Measurements from ENCODE around the gene TLN1. TPM values are rescaled to one million over a fixed set of nuclear protein-coding genes. Genes with fewer than 3 reads are reported as not detected.

Gene TLN1
- total RNA-seq, 5 donors from 2014 or later (not counting 1 experiment from before 2014, with no cell fraction given): 229 to 366 (median 294) TPM

DNA sequence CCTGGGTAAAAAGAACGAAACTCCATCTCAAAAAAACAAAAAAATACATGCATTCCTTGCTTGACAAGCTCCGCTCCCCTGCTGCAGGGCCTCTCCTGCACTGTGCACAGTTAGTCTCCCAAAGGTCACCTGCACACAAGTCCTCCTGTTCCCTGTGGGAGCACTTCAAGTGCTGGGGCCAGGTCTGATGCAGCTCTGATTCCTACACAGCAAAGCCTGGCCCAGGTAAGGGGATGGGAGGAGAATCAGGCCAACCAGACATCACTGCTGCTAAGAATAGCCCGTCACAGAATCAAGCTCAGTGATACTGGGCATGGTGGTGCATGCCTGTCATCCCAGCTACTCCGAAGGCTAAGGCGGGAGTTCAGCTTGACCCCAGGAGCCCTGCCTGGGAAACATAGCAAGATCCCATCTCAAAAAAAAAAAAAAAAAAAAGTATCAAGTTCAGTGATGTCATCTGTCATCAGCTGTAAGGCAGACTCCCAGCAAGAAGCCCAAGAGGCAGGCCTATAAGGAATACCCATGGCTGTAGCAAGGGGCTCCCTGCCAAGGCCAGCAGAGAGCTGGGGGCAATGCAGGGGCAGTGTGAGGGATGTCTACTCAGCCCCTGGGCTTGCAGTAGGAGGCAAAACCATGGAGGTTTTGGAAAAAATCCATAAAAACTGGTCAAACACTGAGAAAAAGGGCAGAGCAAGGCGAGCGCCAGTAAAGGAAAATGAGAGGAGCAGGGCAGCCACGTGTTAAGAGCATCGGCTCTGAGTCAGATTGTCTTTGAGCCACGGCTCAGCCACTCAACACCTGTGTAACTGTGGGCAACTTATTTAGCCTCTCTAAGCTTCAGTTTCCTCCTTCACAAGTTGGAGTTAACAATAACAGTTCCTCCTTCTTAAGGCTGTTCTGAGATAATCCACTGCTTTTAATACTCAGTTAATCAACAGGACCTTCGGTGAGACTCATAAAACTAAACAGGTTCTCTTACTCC lies 45.5 kb downstream of the TLN1 start:
- H3K4me1 Mint-ChIP-seq: peaks cover 17 to 21% (median 21%) of the 10 kb centered on the region in 3 donors
- Histone ChIP-seq H3K4me1 (ENCODE audit: control insufficient read depth in 1 of 2, extremely low read depth in 1 of 2, insufficient read depth in 2 of 2, low read length in 2 of 2) (peaks cover 2 to 24% of the 10 kb centered on the region in 2 experiments), H3K9me3 (no peaks in the 10 kb centered on the region), H3K27ac (ENCODE audit: low read length) (no peak overlapping the region), H3K36me3 (ENCODE audit: control insufficient read depth in 2 of 2, extremely low read depth in 1 of 2, insufficient read depth in 1 of 2, low read length in 1 of 2) (no peaks in the 10 kb centered on the region), H3K27me3 (replicated peaks in 1 of 2; ENCODE audit: control insufficient read depth in 2 of 2, extremely low read depth in 1 of 2, insufficient read depth in 2 of 2, low read length in 1 of 2) (no peaks in the 10 kb centered on the region), H3K4me3 (ENCODE audit: control insufficient read depth in 1 of 2, extremely low read depth in 1 of 2, low read length in 1 of 2) (no peak overlapping the region)
- ChIA-PET CTCF (interaction anchor here (0.6 to 2.4 kb wide), 4 partner anchors 9 to 1555 kb away, joined by 3 to 6 read pairs (median 6); no protein-coding TSS in a partner anchor), POLR2A (no interaction called here)
- H3K27me3 Mint-ChIP-seq: no peaks in the 10 kb centered on the region
- DNase-seq: no peak
- H3K36me3 Mint-ChIP-seq: peaks cover 3% of the 10 kb centered on the region
- H3K4me3 Mint-ChIP-seq: no peak overlapping the region
- 80% methylated on average over 7 of the region's 11 CpGs for WGBS (ENCODE audit: insufficient coverage)
- H3K9me3 Mint-ChIP-seq: no peaks in the 10 kb centered on the region
- ATAC-seq (replicated peaks in 1 of 4): no peak
- peak overlapping the region; percentile 31 to 69 for H3K27ac Mint-ChIP-seq

DNA sequence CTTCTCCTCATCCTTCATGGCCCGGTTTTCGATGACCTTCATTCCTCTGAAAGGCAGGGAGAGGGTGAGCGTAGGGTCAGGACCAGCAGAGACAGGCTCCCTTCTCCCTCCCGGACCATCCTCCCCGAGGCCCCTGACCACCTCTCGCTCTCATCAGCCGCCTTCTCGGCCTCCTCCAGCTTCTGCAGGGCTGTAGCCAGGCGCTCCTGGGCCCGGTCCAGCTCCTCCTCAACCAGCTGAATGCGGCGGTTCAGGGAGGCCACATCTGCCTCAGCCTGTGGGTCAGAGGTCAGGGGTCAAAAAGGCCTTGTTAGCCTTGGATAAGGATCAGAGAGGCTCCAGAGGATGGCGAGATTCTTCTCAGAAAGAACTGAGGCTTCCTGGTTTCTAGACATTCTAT lies 46.5 kb downstream of the TLN1 start:
- CTCF ChIA-PET: interaction anchor here in 1 of 2 donors (2.4 kb wide), 1 partner anchor 10 kb away, joined by 6 read pairs; no protein-coding TSS in a partner anchor
- peaks cover 3% of the 10 kb centered on the region for H3K36me3 Mint-ChIP-seq
- WGBS (ENCODE audit: insufficient coverage): 98% methylated on average over 11 of the region's 13 CpGs
- ATAC-seq (replicated peaks in 1 of 4): no peak
- H3K36me3 ChIP-seq (ENCODE audit: control insufficient read depth in 2 of 2, extremely low read depth in 1 of 2, insufficient read depth in 1 of 2, low read length in 1 of 2): no peaks in the 10 kb centered on the region
- no peaks in the 10 kb centered on the region for H3K9me3 ChIP-seq
- peaks cover 0 to 19% of the 10 kb centered on the region in 2 experiments for H3K4me1 ChIP-seq (ENCODE audit: control insufficient read depth in 1 of 2, extremely low read depth in 1 of 2, insufficient read depth in 2 of 2, low read length in 2 of 2)
- DNase-seq: no peak
- H3K4me3 ChIP-seq (ENCODE audit: control insufficient read depth in 1 of 2, extremely low read depth in 1 of 2, low read length in 1 of 2): no peak overlapping the region
- no peaks in the 10 kb centered on the region for H3K27me3 Mint-ChIP-seq
- peaks cover 0 to 4% of the 10 kb centered on the region in 2 experiments for H3K27me3 ChIP-seq (replicated peaks in 1 of 2; ENCODE audit: control insufficient read depth in 2 of 2, extremely low read depth in 1 of 2, insufficient read depth in 2 of 2, low read length in 1 of 2)
- no peaks in the 10 kb centered on the region for H3K9me3 Mint-ChIP-seq
- no peak overlapping the region for H3K27ac Mint-ChIP-seq
- POLR2A ChIA-PET: no interaction called here
- no peak overlapping the region for H3K4me3 Mint-ChIP-seq
- no peak overlapping the region for H3K27ac ChIP-seq (ENCODE audit: low read length)
- H3K4me1 Mint-ChIP-seq: peaks cover 11 to 12% (median 12%) of the 10 kb centered on the region in 3 donors

DNA sequence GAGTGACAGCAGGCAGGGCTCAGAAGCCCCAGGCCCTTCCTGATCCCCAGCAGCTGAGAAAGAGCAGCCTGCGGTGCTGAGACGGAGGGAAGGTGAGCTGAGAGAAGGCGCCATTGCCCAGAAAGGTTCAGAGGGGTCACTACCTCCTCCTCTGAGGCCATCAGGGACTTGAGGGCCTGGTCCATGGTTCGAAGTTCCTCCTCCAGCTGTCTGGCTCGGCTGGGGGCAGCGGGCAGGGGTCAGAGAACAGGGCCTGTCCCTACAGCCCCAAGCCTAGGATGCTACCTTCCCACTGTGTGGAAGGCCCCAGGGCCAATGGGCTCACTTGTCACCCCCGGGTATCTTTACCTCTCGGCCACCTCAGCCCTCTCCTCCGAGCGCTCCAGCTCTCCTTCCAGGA lies 47.1 kb downstream of the TLN1 start:
- Mint-ChIP-seq H3K36me3 (peaks cover 3% of the 10 kb centered on the region), H3K4me3 (no peak overlapping the region), H3K27ac (no peak overlapping the region), H3K27me3 (no peaks in the 10 kb centered on the region), H3K9me3 (no peaks in the 10 kb centered on the region), H3K4me1 (peaks cover 11 to 12% (median 12%) of the 10 kb centered on the region in 3 donors)
- Histone ChIP-seq H3K27me3 (replicated peaks in 1 of 2; ENCODE audit: control insufficient read depth in 2 of 2, extremely low read depth in 1 of 2, insufficient read depth in 2 of 2, low read length in 1 of 2) (peaks cover 0 to 7% of the 10 kb centered on the region in 2 experiments), H3K27ac (ENCODE audit: low read length) (no peak overlapping the region), H3K36me3 (ENCODE audit: control insufficient read depth in 2 of 2, extremely low read depth in 1 of 2, insufficient read depth in 1 of 2, low read length in 1 of 2) (no peaks in the 10 kb centered on the region), H3K4me1 (ENCODE audit: control insufficient read depth in 1 of 2, extremely low read depth in 1 of 2, insufficient read depth in 2 of 2, low read length in 2 of 2) (peaks cover 0 to 13% of the 10 kb centered on the region in 2 experiments), H3K9me3 (no peaks in the 10 kb centered on the region), H3K4me3 (ENCODE audit: control insufficient read depth in 1 of 2, extremely low read depth in 1 of 2, low read length in 1 of 2) (no peak overlapping the region)
- no peak for ATAC-seq (replicated peaks in 1 of 4)
- 94% methylated on average over 4 of the region's 10 CpGs for WGBS (ENCODE audit: insufficient coverage)
- ChIA-PET CTCF (interaction anchor here in 1 of 2 donors (2.4 kb wide), 1 partner anchor 11 kb away, joined by 6 read pairs; no protein-coding TSS in a partner anchor), POLR2A (interaction anchor here in 1 of 2 donors (1.1 kb wide), 1 partner anchor 9 kb away, joined by 3 read pairs; no protein-coding TSS in a partner anchor)
- DNase-seq: no peak

DNA sequence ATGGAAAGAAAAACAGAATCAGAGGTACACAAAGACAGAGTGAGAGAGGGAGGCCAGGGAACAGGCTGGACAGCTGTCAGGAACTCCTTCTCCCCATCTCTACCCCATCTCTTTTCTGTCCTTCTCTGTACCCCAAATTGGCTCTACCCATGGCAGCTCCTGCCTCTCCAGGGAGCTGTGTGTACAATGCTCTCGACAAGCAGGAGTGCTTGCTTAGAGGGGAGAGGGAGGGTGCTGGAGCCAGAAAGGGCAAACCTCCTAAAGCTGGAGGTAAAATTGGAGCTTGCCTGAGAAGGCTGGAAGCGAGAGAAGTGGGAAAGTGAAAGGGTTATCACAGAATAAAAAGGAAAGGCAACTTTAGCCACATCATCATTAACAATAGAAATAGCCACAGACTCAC lies 48.7 kb downstream of the TLN1 start:
- ChIA-PET POLR2A (no interaction called here), CTCF (interaction anchor here in 1 of 2 donors (0.8 kb wide), 1 partner anchor 22 kb away, joined by 3 read pairs; no protein-coding TSS in a partner anchor)
- no peak overlapping the region for H3K4me3 Mint-ChIP-seq
- Histone ChIP-seq H3K9me3 (no peaks in the 10 kb centered on the region), H3K4me1 (ENCODE audit: control insufficient read depth in 1 of 2, extremely low read depth in 1 of 2, insufficient read depth in 2 of 2, low read length in 2 of 2) (no peaks in the 10 kb centered on the region), H3K27ac (ENCODE audit: low read length) (no peak overlapping the region), H3K27me3 (replicated peaks in 1 of 2; ENCODE audit: control insufficient read depth in 2 of 2, extremely low read depth in 1 of 2, insufficient read depth in 2 of 2, low read length in 1 of 2) (peaks cover 0 to 7% of the 10 kb centered on the region in 2 experiments), H3K36me3 (ENCODE audit: control insufficient read depth in 2 of 2, extremely low read depth in 1 of 2, insufficient read depth in 1 of 2, low read length in 1 of 2) (no peaks in the 10 kb centered on the region), H3K4me3 (ENCODE audit: control insufficient read depth in 1 of 2, extremely low read depth in 1 of 2, low read length in 1 of 2) (no peak overlapping the region)
- peaks cover 3 to 6% (median 3%) of the 10 kb centered on the region in 3 donors for H3K4me1 Mint-ChIP-seq
- DNase-seq (no peak), ATAC-seq (replicated peaks in 1 of 4) (no peak)
- H3K27ac Mint-ChIP-seq: no peak overlapping the region
- H3K36me3 Mint-ChIP-seq: peaks cover 3% of the 10 kb centered on the region
- no peaks in the 10 kb centered on the region for H3K27me3 Mint-ChIP-seq
- H3K9me3 Mint-ChIP-seq: no peaks in the 10 kb centered on the region
- no CpG with 5 or more reads among the region's 2 CpGs for WGBS (ENCODE audit: insufficient coverage)

DNA sequence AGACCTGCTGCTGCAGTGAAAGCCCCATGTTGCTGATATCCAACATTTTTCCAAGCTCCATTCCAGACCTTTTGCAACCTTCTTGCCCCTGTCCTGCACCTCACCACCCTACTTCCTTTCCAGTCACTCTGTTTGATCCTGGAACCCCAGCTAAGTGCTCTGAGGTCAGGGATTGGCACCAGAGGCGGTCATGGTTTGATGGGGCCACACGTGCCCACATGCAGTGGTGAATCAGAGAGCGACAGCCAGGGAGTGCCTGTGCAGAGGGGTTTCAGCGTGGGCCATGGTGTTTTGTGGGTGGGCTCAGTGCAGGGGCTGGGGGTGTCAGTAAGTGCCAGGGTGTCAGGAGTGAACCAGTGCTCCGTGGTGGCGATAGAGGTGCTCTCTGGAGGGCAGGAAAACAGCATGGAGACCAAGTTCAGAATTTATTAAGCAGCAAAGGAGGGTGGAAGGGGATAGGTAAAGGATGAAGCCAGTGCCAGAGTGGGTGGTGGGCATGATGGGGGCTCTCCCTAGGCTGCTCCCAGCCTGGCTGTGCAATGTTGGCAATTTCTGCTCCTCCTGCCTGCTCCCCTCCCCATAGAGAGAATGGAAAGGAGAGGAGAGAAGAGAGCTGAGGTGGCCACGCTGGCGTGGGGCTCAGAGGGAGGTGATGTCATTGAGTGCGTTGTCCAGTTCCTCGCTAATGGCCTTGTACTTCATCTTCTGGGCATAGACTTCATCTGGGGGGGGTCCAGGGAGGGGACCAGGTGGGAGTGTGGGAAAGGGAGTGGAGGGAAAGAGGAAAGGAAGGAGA lies 49.3 kb downstream of the TLN1 start:
- no peak overlapping the region for H3K4me3 ChIP-seq (ENCODE audit: control insufficient read depth in 1 of 2, extremely low read depth in 1 of 2, low read length in 1 of 2)
- Mint-ChIP-seq H3K4me3 (no peak overlapping the region), H3K27me3 (no peaks in the 10 kb centered on the region), H3K9me3 (no peaks in the 10 kb centered on the region), H3K27ac (no peak overlapping the region), H3K36me3 (peaks cover 3% of the 10 kb centered on the region), H3K4me1 (peaks cover 0 to 6% (median 3%) of the 10 kb centered on the region in 3 donors)
- H3K4me1 ChIP-seq (ENCODE audit: control insufficient read depth in 1 of 2, extremely low read depth in 1 of 2, insufficient read depth in 2 of 2, low read length in 2 of 2): no peaks in the 10 kb centered on the region
- no peak overlapping the region for H3K27ac ChIP-seq (ENCODE audit: low read length)
- ChIA-PET CTCF (no interaction called here), POLR2A (no interaction called here)
- H3K27me3 ChIP-seq (replicated peaks in 1 of 2; ENCODE audit: control insufficient read depth in 2 of 2, extremely low read depth in 1 of 2, insufficient read depth in 2 of 2, low read length in 1 of 2): peaks cover 0 to 7% of the 10 kb centered on the region in 2 experiments
- WGBS (ENCODE audit: insufficient coverage): 92% methylated on average over 9 of the region's 10 CpGs
- H3K36me3 ChIP-seq (ENCODE audit: control insufficient read depth in 2 of 2, extremely low read depth in 1 of 2, insufficient read depth in 1 of 2, low read length in 1 of 2): no peaks in the 10 kb centered on the region
- ATAC-seq (replicated peaks in 1 of 4) (no peak), DNase-seq (no peak)
- H3K9me3 ChIP-seq: no peaks in the 10 kb centered on the region

DNA sequence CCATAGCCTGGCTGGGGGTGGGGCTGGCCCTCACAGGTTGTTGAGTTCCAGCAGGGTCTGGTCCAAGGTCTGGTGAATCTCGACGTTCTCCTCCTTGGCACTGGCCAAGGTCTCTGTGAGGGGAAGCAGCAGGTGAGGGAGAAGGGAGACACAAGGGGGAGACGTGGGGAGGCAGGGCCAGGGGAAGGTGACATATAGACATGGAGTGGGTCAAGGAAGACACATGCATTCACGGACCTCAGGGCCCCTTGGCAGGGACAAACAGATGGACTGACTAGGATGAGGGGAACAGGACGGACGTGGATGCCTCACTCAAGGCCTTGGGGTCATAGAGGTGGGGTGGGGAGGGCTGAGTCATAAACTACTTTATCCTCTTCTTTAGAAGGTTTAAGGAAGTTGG lies 49.9 kb downstream of the TLN1 start:
- ChIA-PET CTCF (no interaction called here), POLR2A (no interaction called here)
- DNase-seq: no peak
- H3K36me3 Mint-ChIP-seq: peaks cover 3% of the 10 kb centered on the region
- no peak overlapping the region for H3K4me3 ChIP-seq (ENCODE audit: control insufficient read depth in 1 of 2, extremely low read depth in 1 of 2, low read length in 1 of 2)
- no peak for ATAC-seq (replicated peaks in 1 of 4)
- H3K27me3 Mint-ChIP-seq: no peaks in the 10 kb centered on the region
- H3K36me3 ChIP-seq (ENCODE audit: control insufficient read depth in 2 of 2, extremely low read depth in 1 of 2, insufficient read depth in 1 of 2, low read length in 1 of 2): no peaks in the 10 kb centered on the region
- H3K4me3 Mint-ChIP-seq: no peak overlapping the region
- 88% methylated on average over 4 of the region's 6 CpGs for WGBS (ENCODE audit: insufficient coverage)
- no peaks in the 10 kb centered on the region for H3K9me3 Mint-ChIP-seq
- peaks cover 0 to under 1% (median under 1%) of the 10 kb centered on the region in 3 donors for H3K4me1 Mint-ChIP-seq
- no peaks in the 10 kb centered on the region for H3K9me3 ChIP-seq
- no peak overlapping the region for H3K27ac Mint-ChIP-seq
- no peak overlapping the region for H3K27ac ChIP-seq (ENCODE audit: low read length)
- H3K27me3 ChIP-seq (replicated peaks in 1 of 2; ENCODE audit: control insufficient read depth in 2 of 2, extremely low read depth in 1 of 2, insufficient read depth in 2 of 2, low read length in 1 of 2): peaks cover 0 to 7% of the 10 kb centered on the region in 2 experiments
- H3K4me1 ChIP-seq (ENCODE audit: control insufficient read depth in 1 of 2, extremely low read depth in 1 of 2, insufficient read depth in 2 of 2, low read length in 2 of 2): no peaks in the 10 kb centered on the region
